ENCODE measurements around the gene PXDC1. TPM values are rescaled to one million over a fixed set of nuclear protein-coding genes. Genes with fewer than 3 reads are reported as not detected.

Gene PXDC1
- total and polyA plus RNA-seq, 4 donors = 24.1 to 106 (median 77.6) TPM

- Histone ChIP-seq H3K27me3 (ENCODE audit: control insufficient read depth in 4 of 4, insufficient read depth in 4 of 4, low read length in 3 of 4) (no peaks in the 10 kb centered on the region), H3K4me1 (ENCODE audit: control insufficient read depth in 4 of 4, insufficient read depth in 4 of 4, low read length in 3 of 4) (peaks cover 0 to 10% (median 4%) of the 10 kb centered on the region in 4 donors), H3K9me3 (ENCODE audit: control insufficient read depth in 4 of 4, low read length in 3 of 4) (no peaks in the 10 kb centered on the region), H3K27ac (ENCODE audit: low read depth in 1 of 2, low read length in 2 of 2) (no peak overlapping the region), H3K4me3 (ENCODE audit: low read depth in 1 of 3, low read length in 3 of 3) (no peak overlapping the region), H3K9ac (ENCODE audit: low read depth in 1 of 2, low read length in 2 of 2) (no peak overlapping the region), H3K36me3 (ENCODE audit: control insufficient read depth in 4 of 4, insufficient read depth in 3 of 4, low read depth in 1 of 4, low read length in 3 of 4) (no peaks in the 10 kb centered on the region)
- no peak for DNase-seq (ENCODE audit: low spot score)
- no peak for TF ChIP-seq HNF4G (IDR thresholded peaks at IDR 0.05)
- no peak for TF ChIP-seq RAD21 (IDR thresholded peaks at IDR 0.05)
- TF ChIP-seq ATF3 (IDR thresholded peaks at IDR 0.05) = no peak
- TF ChIP-seq ZBTB33 (IDR thresholded peaks at IDR 0.05) = no peak
- no peak for TF ChIP-seq GABPA (IDR thresholded peaks at IDR 0.05 in 1 of 2, conservative IDR thresholded peaks at IDR 0.05 in 1 of 2)
- no peak for TF ChIP-seq FOXA2 (IDR thresholded peaks at IDR 0.05)
- TF ChIP-seq NR2F2 (IDR thresholded peaks at IDR 0.05) = no peak
- no peak for TF ChIP-seq MAX (IDR thresholded peaks at IDR 0.05)
- TF ChIP-seq RXRA (IDR thresholded peaks at IDR 0.05) = no peak
- no peak for TF ChIP-seq SP1 (IDR thresholded peaks at IDR 0.05)
- TF ChIP-seq JUND (IDR thresholded peaks at IDR 0.05) = no peak
- no peak for TF ChIP-seq YY1 (IDR thresholded peaks at IDR 0.05)
- TF ChIP-seq CTCF (IDR thresholded peaks at IDR 0.05; ENCODE audit: low read depth, low read length, missing input control) = no peak
- TF ChIP-seq FOXA1 (IDR thresholded peaks at IDR 0.05) = no peak
- no peak for TF ChIP-seq HNF4A (conservative IDR thresholded peaks at IDR 0.05)
- no peak for TF ChIP-seq TAF1 (conservative IDR thresholded peaks at IDR 0.05)
- WGBS = 97% methylated on average over 8 of the region's 8 CpGs
Measured at GRCh38 chr6:3761989-3762270, 10.4 kb upstream of the PXDC1 start.

- H3K27ac ChIP-seq (ENCODE audit: low read depth in 1 of 2, low read length in 2 of 2) = no peak overlapping the region
- TF ChIP-seq JUND (IDR thresholded peaks at IDR 0.05) (peak in 1 of 2 donors; percentile 12), NR2F2 (IDR thresholded peaks at IDR 0.05) (no peak), GABPA (IDR thresholded peaks at IDR 0.05 in 1 of 2, conservative IDR thresholded peaks at IDR 0.05 in 1 of 2) (no peak), CTCF (IDR thresholded peaks at IDR 0.05; ENCODE audit: low read depth, low read length, missing input control) (no peak)
- peaks cover 0 to 10% (median 4%) of the 10 kb centered on the region in 4 donors for H3K4me1 ChIP-seq (ENCODE audit: control insufficient read depth in 4 of 4, insufficient read depth in 4 of 4, low read length in 3 of 4)
- DNase-seq (ENCODE audit: low spot score) = no peak
- H3K9ac ChIP-seq (ENCODE audit: low read depth in 1 of 2, low read length in 2 of 2) = no peak overlapping the region
- H3K36me3 ChIP-seq (ENCODE audit: control insufficient read depth in 4 of 4, insufficient read depth in 3 of 4, low read depth in 1 of 4, low read length in 3 of 4) = no peaks in the 10 kb centered on the region
- WGBS = 87% methylated on average over 6 of the region's 6 CpGs
- no peaks in the 10 kb centered on the region for H3K27me3 ChIP-seq (ENCODE audit: control insufficient read depth in 4 of 4, insufficient read depth in 4 of 4, low read length in 3 of 4)
- no peak overlapping the region for H3K4me3 ChIP-seq (ENCODE audit: low read depth in 1 of 3, low read length in 3 of 3)
- H3K9me3 ChIP-seq (ENCODE audit: control insufficient read depth in 4 of 4, low read length in 3 of 4) = no peaks in the 10 kb centered on the region
Measured at GRCh38 chr6:3759646-3760232, 8.2 kb upstream of the PXDC1 start.

All from liver (tissue), 9 donors.